Measurements from ENCODE around the gene APBA1.

APBA1 gene

DNA sequence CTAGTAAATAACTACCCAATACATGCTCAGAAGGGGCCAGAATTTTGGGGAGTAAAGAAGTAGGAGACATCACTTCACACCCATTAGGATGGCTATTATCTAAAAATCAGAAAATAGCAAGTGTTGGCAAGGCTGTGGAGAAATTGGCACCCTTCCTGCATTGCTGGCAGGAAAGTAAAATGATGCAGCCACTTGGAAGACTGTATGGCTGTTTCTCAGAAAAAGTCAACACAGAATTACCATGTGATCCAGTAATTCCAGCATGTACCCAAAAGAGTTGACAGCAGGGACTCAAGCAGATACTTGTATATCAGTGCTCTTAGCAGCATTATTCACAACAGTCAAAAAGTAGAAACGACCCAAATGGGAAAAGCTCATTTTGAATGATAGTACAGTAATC is 107.6 kb downstream of the APBA1 start:
- no peaks in the 10 kb centered on the region for H3K27me3 Mint-ChIP-seq
- DNase-seq (no peak), ATAC-seq (no peak)
- no peaks in the 10 kb centered on the region for H3K36me3 Mint-ChIP-seq (ENCODE audit: low read depth)
- H3K9me3 Mint-ChIP-seq, result no peaks in the 10 kb centered on the region
- H3K27ac Mint-ChIP-seq, result no peak overlapping the region
- no peaks in the 10 kb centered on the region for H3K4me1 Mint-ChIP-seq
- no peak overlapping the region for H3K4me3 Mint-ChIP-seq

GRCh38 chr9:69559126-69559525 is 113.0 kb downstream of the APBA1 start:
- Mint-ChIP-seq H3K4me3 (no peak overlapping the region), H3K36me3 (ENCODE audit: low read depth) (no peaks in the 10 kb centered on the region), H3K27ac (no peak overlapping the region), H3K4me1 (no peaks in the 10 kb centered on the region), H3K9me3 (no peaks in the 10 kb centered on the region), H3K27me3 (peaks cover 4% of the 10 kb centered on the region)
- DNase-seq (no peak), ATAC-seq (no peak)

DNA sequence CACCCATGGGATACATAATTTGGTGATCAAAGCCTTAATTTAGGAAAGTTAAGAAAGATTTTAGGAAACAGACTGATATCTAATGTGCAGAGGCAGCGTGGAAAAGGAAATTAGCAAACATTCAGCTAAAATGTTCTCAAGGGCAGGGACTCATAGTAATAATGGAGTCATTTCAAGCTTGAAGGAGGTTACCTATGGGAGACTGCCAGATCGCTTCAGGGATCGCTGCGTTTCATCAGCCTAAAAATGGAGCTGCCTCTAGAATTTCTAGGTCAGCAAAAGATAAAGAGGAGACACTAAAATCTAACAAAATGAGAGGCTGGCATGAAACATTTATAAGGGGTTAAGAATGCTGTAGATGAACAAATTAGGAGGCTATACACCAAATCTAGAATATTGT is 115.5 kb downstream of the APBA1 start:
- DNase-seq (no peak), ATAC-seq (no peak)
- Mint-ChIP-seq H3K36me3 (ENCODE audit: low read depth) (no peaks in the 10 kb centered on the region), H3K4me1 (no peaks in the 10 kb centered on the region), H3K4me3 (no peak overlapping the region), H3K27ac (no peak overlapping the region), H3K9me3 (no peaks in the 10 kb centered on the region), H3K27me3 (peaks cover 4% of the 10 kb centered on the region)

- H3K36me3 Mint-ChIP-seq (ENCODE audit: low read depth), result no peaks in the 10 kb centered on the region
- H3K4me3 Mint-ChIP-seq, result no peak overlapping the region
- H3K9me3 Mint-ChIP-seq, result no peaks in the 10 kb centered on the region
- no peak overlapping the region for H3K27ac Mint-ChIP-seq
- H3K27me3 Mint-ChIP-seq, result peaks cover 4% of the 10 kb centered on the region
- no peak for ATAC-seq
- no peaks in the 10 kb centered on the region for H3K4me1 Mint-ChIP-seq
- DNase-seq, result no peak
Observed at GRCh38 chr9:69555802-69556201, 116.4 kb downstream of the APBA1 start.

GRCh38 chr9:69554945-69555344 is 117.2 kb downstream of the APBA1 start:
- H3K36me3 Mint-ChIP-seq (ENCODE audit: low read depth), result no peaks in the 10 kb centered on the region
- H3K9me3 Mint-ChIP-seq, result no peaks in the 10 kb centered on the region
- H3K4me1 Mint-ChIP-seq, result no peaks in the 10 kb centered on the region
- no peak overlapping the region for H3K27ac Mint-ChIP-seq
- DNase-seq (no peak), ATAC-seq (no peak)
- no peak overlapping the region for H3K4me3 Mint-ChIP-seq
- peaks cover 4% of the 10 kb centered on the region for H3K27me3 Mint-ChIP-seq

DNA sequence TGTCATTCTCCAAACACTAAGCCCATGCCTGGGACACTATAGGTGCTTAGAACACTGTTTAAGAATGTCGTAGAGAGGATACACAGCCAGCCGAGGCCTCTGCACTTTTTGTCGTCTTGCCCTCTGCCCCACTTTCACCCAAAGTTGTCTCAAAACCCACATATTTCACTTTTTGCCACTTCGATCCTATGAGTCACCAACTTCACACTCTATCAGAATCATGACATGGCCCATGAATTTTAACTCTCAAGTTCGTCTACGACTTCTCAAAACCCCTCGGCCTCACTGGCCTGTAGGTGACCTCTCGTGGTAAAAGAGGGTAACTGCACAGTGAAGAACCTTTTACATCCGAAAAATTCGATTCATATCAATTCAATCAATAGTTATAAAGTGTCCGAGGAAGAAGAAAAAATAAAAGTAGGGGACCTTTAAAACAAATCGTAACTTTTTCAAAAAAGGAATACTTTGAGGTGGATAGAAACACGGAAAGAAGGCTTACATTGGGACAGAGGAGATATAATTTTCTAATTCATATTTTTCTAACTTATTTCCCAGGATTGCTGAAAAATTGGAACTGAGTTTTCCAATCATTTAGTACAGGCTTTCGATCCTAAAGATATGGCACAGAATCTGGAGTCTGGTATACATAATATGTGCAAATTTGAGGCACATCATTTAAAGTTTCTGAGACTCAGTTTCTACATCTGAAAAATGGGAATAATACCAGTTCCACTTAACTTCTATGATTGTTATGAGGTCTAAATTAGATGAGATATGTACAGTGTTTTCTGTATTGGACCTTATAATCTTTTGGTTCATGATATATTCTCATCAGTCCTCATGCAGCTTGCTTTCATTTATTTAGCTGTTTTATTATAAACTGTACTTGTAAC is 122.6 kb downstream of the APBA1 start:
- Mint-ChIP-seq H3K27ac (no peak overlapping the region), H3K36me3 (ENCODE audit: low read depth) (no peaks in the 10 kb centered on the region), H3K4me3 (no peak overlapping the region), H3K9me3 (no peaks in the 10 kb centered on the region), H3K4me1 (peaks cover 3% of the 10 kb centered on the region), H3K27me3 (peaks cover 3% of the 10 kb centered on the region)
- no peak for DNase-seq
- ATAC-seq, result peak; percentile 59

GRCh38 chr9:69548681-69549080 is 123.5 kb downstream of the APBA1 start:
- peaks cover 3% of the 10 kb centered on the region for H3K4me1 Mint-ChIP-seq
- DNase-seq, result no peak

DNA sequence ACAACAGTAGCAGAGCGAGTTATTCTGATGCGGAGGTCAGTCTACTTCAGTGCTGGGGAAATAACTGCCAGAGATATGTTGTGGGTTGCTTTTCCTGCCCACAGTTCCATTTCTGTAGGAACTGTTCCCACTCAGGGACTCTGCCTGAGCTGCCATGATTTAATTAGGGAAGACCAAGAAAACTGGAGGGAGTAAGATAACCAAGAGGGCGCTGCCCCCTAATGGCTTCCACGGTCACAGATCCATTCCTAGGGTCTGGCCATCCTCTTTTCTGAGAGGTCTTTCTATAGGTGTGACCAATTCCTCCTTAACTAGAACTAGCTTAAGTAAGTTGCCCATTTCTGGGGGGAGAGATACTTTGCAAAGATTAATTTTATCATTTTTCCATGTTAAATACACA is 125.9 kb downstream of the APBA1 start:
- Mint-ChIP-seq H3K4me1 (peaks cover 3% of the 10 kb centered on the region), H3K9me3 (no peaks in the 10 kb centered on the region), H3K36me3 (ENCODE audit: low read depth) (no peaks in the 10 kb centered on the region), H3K27ac (no peak overlapping the region), H3K27me3 (peaks cover 3% of the 10 kb centered on the region), H3K4me3 (no peak overlapping the region)
- ATAC-seq, result no peak
- DNase-seq, result peak; percentile 7

More at GRCh38 chr9:69548681-69549080, 123.5 kb downstream of the APBA1 start:
- Mint-ChIP-seq H3K36me3 (ENCODE audit: low read depth) (no peaks in the 10 kb centered on the region), H3K9me3 (no peaks in the 10 kb centered on the region), H3K27ac (no peak overlapping the region), H3K27me3 (peaks cover 3% of the 10 kb centered on the region), H3K4me3 (no peak overlapping the region)
- no peak for ATAC-seq

- no peaks in the 10 kb centered on the region for H3K27me3 Mint-ChIP-seq
- H3K4me3 Mint-ChIP-seq, result no peak overlapping the region
- no peaks in the 10 kb centered on the region for H3K36me3 Mint-ChIP-seq (ENCODE audit: low read depth)
- no peak overlapping the region for H3K27ac Mint-ChIP-seq
- ATAC-seq (no peak), DNase-seq (no peak)
- H3K9me3 Mint-ChIP-seq, result no peaks in the 10 kb centered on the region
- H3K4me1 Mint-ChIP-seq, result no peaks in the 10 kb centered on the region
Observed at GRCh38 chr9:69542942-69543704, 129.0 kb downstream of the APBA1 start.

GRCh38 chr9:69542058-69542457 is 130.1 kb downstream of the APBA1 start:
- Mint-ChIP-seq H3K27me3 (no peaks in the 10 kb centered on the region), H3K27ac (no peak overlapping the region), H3K4me3 (no peak overlapping the region), H3K36me3 (ENCODE audit: low read depth) (no peaks in the 10 kb centered on the region), H3K4me1 (no peaks in the 10 kb centered on the region), H3K9me3 (no peaks in the 10 kb centered on the region)
- DNase-seq (no peak), ATAC-seq (no peak)

DNA sequence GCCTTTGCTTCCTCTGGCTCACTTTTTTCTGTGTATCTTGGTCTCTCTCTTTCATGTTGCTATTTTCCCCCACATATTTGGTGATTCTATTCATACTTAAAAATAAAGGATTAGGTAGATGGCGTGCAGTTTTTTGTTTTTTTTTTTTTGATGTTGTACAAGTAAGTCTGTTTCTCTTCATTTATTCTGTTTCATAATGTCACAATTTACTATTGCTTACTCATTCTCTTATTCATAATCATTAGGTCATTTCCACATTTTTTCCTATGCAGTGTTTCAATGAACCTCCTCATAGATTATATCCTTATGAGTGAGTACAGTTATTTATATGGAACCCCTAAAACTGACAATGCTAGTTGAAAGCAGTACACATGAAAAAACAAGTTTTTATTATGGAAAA is 136.3 kb downstream of the APBA1 start:
- no peak for DNase-seq
- H3K36me3 Mint-ChIP-seq (ENCODE audit: low read depth), result no peaks in the 10 kb centered on the region
- no peak overlapping the region for H3K27ac Mint-ChIP-seq
- no peaks in the 10 kb centered on the region for H3K27me3 Mint-ChIP-seq
- no peak for ATAC-seq
- H3K4me3 Mint-ChIP-seq, result no peak overlapping the region
- no peaks in the 10 kb centered on the region for H3K4me1 Mint-ChIP-seq
- H3K9me3 Mint-ChIP-seq, result no peaks in the 10 kb centered on the region

DNA sequence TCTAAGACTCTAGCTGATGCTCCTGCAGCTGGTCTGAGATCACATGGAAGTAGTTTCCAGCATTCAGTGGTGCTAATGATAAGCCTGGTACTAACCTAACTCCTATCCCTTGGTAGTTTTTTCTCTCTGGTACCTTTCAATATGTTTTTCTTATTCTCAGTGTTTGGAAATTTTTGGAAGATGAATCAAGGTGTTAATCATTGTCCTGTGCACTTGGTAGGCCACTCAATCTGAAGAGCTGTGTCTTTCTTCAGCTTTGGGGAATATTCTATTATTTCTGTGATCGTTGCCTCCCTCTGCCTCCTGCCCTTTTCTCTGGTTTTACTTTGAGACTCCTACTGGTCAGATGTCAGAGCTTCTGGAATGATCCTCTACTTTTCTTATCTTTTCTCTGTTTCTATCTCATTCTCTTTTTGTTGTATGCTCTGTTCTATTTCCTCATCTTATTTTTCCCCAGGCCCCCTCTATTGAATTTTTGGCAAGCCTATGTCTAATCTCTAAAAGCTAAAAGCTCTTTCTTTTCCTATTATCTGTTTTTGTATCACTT is 136.8 kb downstream of the APBA1 start:
- Mint-ChIP-seq H3K27me3 (no peaks in the 10 kb centered on the region), H3K27ac (no peak overlapping the region), H3K36me3 (ENCODE audit: low read depth) (no peaks in the 10 kb centered on the region), H3K4me1 (no peaks in the 10 kb centered on the region), H3K9me3 (no peaks in the 10 kb centered on the region), H3K4me3 (no peak overlapping the region)
- DNase-seq, result no peak
- no peak for ATAC-seq

DNA sequence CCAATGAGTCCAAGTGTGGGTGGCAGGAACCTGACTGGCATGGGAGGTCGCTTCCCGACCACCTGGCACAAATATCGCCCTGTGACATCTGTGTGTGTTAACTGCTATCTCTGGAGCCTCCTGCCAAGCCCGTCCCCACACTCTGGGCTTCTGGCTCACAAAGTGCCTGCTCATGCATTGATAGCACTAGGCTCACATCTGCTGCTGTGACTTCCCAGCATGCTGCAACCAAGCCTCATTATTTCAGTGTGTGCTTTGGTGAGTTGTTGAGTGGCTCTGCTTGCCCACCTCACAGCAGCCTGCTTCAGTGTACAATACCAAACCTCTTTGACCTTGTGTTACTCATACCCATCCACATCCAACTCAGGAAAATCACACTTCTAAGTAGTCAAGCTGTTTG is 139.8 kb downstream of the APBA1 start:
- Mint-ChIP-seq H3K4me3 (no peak overlapping the region), H3K27ac (no peak overlapping the region), H3K36me3 (ENCODE audit: low read depth) (no peaks in the 10 kb centered on the region), H3K9me3 (no peaks in the 10 kb centered on the region), H3K27me3 (no peaks in the 10 kb centered on the region), H3K4me1 (no peaks in the 10 kb centered on the region)
- no peak for ATAC-seq
- no peak for DNase-seq

DNA sequence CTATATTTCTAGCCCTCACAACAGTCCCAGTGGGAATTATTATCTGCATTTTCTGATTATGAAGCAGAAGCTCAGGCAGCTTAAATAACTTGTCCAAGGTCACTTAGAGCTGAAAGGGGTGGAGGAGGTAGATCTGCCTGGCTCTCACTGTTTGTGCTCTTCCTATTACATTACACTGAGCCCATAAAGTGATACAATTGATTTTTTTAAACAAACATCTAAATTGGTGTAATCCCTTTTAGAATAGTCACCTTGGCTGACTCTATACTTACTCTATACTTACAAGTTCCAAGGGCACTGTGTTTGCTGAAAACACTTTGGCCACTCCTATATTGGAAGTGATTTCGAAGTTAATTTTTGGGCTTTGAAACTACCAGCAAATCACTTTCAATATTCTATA is 144.7 kb downstream of the APBA1 start:
- no peak overlapping the region for H3K4me3 Mint-ChIP-seq
- H3K4me1 Mint-ChIP-seq, result no peaks in the 10 kb centered on the region
- H3K27me3 Mint-ChIP-seq, result peaks cover 4% of the 10 kb centered on the region
- DNase-seq, result no peak
- ATAC-seq, result no peak
- no peak overlapping the region for H3K27ac Mint-ChIP-seq
- H3K36me3 Mint-ChIP-seq (ENCODE audit: low read depth), result no peaks in the 10 kb centered on the region
- peaks cover 9% of the 10 kb centered on the region for H3K9me3 Mint-ChIP-seq

DNA sequence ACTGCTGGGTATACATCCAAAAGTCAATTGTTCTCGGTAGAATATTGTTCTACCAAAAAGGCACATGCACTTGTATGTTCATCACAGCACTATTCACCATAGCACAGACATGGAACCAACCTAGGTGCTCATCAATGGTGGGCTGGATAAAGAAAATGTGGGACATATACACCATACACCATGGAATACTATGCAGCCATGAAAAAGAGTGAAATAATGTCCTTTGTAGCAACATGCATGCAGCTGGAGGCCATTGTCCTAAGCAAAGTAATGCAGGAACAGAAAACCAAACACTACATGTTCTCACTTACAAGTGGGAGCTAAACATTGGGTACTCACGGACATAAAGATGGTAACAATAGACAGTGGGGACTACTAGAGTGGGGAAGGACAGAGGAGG is 145.5 kb downstream of the APBA1 start:
- Mint-ChIP-seq H3K9me3 (peaks cover 9% of the 10 kb centered on the region), H3K27ac (no peak overlapping the region), H3K27me3 (peaks cover 4% of the 10 kb centered on the region), H3K4me1 (no peaks in the 10 kb centered on the region), H3K4me3 (no peak overlapping the region), H3K36me3 (ENCODE audit: low read depth) (no peaks in the 10 kb centered on the region)
- ATAC-seq, result no peak
- DNase-seq, result no peak

Data from activated naive CD8-positive, alpha-beta T cell treated with anti-CD3 and anti-CD28 coated beads, Interleukin-2, amount 50 U/mL, for 24 hours (primary cell).